Islet precursor cell (in vitro differentiated cells): ENCODE measurements around the gene NSD2.

Experiments used
- DNase-seq: peaks from one replicate; pipeline ENCODE4 v3.0.0-alpha.2; 2018

NSD2 gene

GRCh38 chr4:1945912-1946311 is 74.7 kb downstream of the NSD2 start:
- no peak for DNase-seq

- DNase-seq, result no peak
Measured at GRCh38 chr4:1948232-1948631, 77.0 kb downstream of the NSD2 start.

GRCh38 chr4:1948892-1949436 is 77.8 kb downstream of the NSD2 start:
- DNase-seq, result no peak

- DNase-seq, result no peak
Measured at GRCh38 chr4:1950369-1950768, 79.2 kb downstream of the NSD2 start.

- DNase-seq, result no peak
Measured at GRCh38 chr4:1952058-1952700, 81.0 kb downstream of the NSD2 start.

- no peak for DNase-seq
Measured at GRCh38 chr4:1952719-1953118, 81.5 kb downstream of the NSD2 start.

GRCh38 chr4:1953335-1953734 is 82.1 kb downstream of the NSD2 start:
- no peak for DNase-seq

- no peak for DNase-seq
Measured at GRCh38 chr4:1956631-1957030, 85.4 kb downstream of the NSD2 start.

- DNase-seq, result no peak
Measured at GRCh38 chr4:1958276-1959103, 87.3 kb downstream of the NSD2 start.

GRCh38 chr4:1959104-1959384 is 87.9 kb downstream of the NSD2 start:
- DNase-seq, result no peak

- DNase-seq, result no peak
Measured at GRCh38 chr4:1960170-1960825, 89.1 kb downstream of the NSD2 start.

GRCh38 chr4:1961038-1961437 is 89.8 kb downstream of the NSD2 start:
- DNase-seq, result no peak

- DNase-seq, result no peak
Measured at GRCh38 chr4:1961563-1961962, 90.4 kb downstream of the NSD2 start.

- no peak for DNase-seq
Measured at GRCh38 chr4:1962980-1963379, 91.8 kb downstream of the NSD2 start.

- DNase-seq, result no peak
Measured at GRCh38 chr4:1964443-1964842, 93.2 kb downstream of the NSD2 start.

- no peak for DNase-seq
Measured at GRCh38 chr4:1964971-1965370, 93.8 kb downstream of the NSD2 start.

GRCh38 chr4:1967512-1968149 is 96.4 kb downstream of the NSD2 start:
- no peak for DNase-seq

- no peak for DNase-seq
Measured at GRCh38 chr4:1968686-1969295, 97.6 kb downstream of the NSD2 start.

- DNase-seq, result no peak
Measured at GRCh38 chr4:1969928-1970723, 98.9 kb downstream of the NSD2 start.

GRCh38 chr4:1970926-1971325 is 99.7 kb downstream of the NSD2 start:
- DNase-seq, result no peak

GRCh38 chr4:1971456-1972200 is 100.4 kb downstream of the NSD2 start:
- no peak for DNase-seq
